H1 (cell line): ENCODE measurements around the gene ST3GAL2. TPM values are rescaled to one million over a fixed set of nuclear protein-coding genes. Genes with fewer than 3 reads are reported as not detected.
"Not testable (repeated sequence)": the region's sequence is repeated elsewhere in the genome, so short reads cannot be mapped to it uniquely, and the experiment has no call there.

Source experiments
- CTCF ChIA-PET: fragments of 300-600 bp; sonication (Branson Sonifier 250); formaldehyde crosslinking; loops from one replicate; lab custom pipeline; 2021; ENCODE audit not compliant: partially characterized antibody; lab: Charles Lee
- POLR2A ChIA-PET: fragments of 300-600 bp; sonication (Branson Sonifier 250); formaldehyde crosslinking; loops from one replicate; lab custom pipeline; 2021; ENCODE audit warnings: inconsistent platforms; ENCODE audit not compliant: partially characterized antibody; lab: Charles Lee
- DNase-seq, 2 experiments: peaks; one replicate each; pipeline versions ENCODE4 v3.0.0 to v3.0.0-alpha.2; 2010 to 2022; ENCODE audit warnings: low spot score in 2 of 2, low read depth in 1 of 2, mixed read lengths in 1 of 2
- FAIRE-seq: peaks from 2 replicates; lab custom pipeline; 2011; peaks lifted over from hg19 to GRCh38; lab: Jason Lieb, UNC
- H2AFZ ChIP-seq: 2 replicates; pipeline ENCODE4 v1.8.1; 2012; ENCODE audit warnings: low read length, inconsistent platforms
- H2AK5ac ChIP-seq: 2 replicates; pipeline ENCODE4 v1.6.1; 2013; ENCODE audit warnings: low read depth, low read length
- H2BK120ac ChIP-seq: replicated peaks from 2 replicates; pipeline ENCODE3; 2013; ENCODE audit warnings: low read depth, low read length, inconsistent platforms
- H2BK12ac ChIP-seq: 2 replicates; pipeline ENCODE4 v1.6.1; 2013; ENCODE audit warnings: low read depth, low read length
- H2BK15ac ChIP-seq: 2 replicates; pipeline ENCODE4 v1.6.1; 2013; ENCODE audit warnings: low read length
- H2BK20ac ChIP-seq: 2 replicates; pipeline ENCODE4 v1.6.1; 2013; ENCODE audit warnings: low read length
- H2BK5ac ChIP-seq: 2 replicates; pipeline ENCODE4 v1.6.1; 2013; ENCODE audit warnings: low read depth, low read length
- H3K14ac ChIP-seq: 2 replicates; pipeline ENCODE4 v1.6.1; 2013; ENCODE audit warnings: inconsistent platforms; ENCODE audit not compliant: insufficient read length
- H3K18ac ChIP-seq: 2 replicates; pipeline ENCODE4 v1.6.1; 2013; ENCODE audit warnings: low read length; ENCODE audit errors: extremely low read depth
- H3K23ac ChIP-seq: 2 replicates; pipeline ENCODE4 v1.6.1; 2013; ENCODE audit warnings: inconsistent platforms; ENCODE audit not compliant: insufficient read length
- H3K23me2 ChIP-seq: 2 replicates; pipeline ENCODE4 v1.6.1; 2013; ENCODE audit warnings: low read depth, low read length
- H3K27ac ChIP-seq: 2 replicates; pipeline ENCODE4 v1.6.1; 2011; ENCODE audit warnings: low read depth, low read length, inconsistent platforms
- H3K27me3 ChIP-seq, 4 experiments: replicated peaks in 1 of 4; 1 replicate in 1 of 4; 2 replicates in 3 of 4; pipeline versions ENCODE4 v1.6.1 to v1.8.1; 2011 to 2013; ENCODE audit warnings: low read length in 3 of 4, mild to moderate bottlenecking in 3 of 4, inconsistent platforms in 2 of 4, mixed read lengths in 2 of 4, moderate library complexity in 1 of 4; ENCODE audit not compliant: control insufficient read depth in 3 of 4, insufficient read depth in 3 of 4; ENCODE audit errors: extremely low read depth in 1 of 4
- H3K36me3 ChIP-seq, 4 experiments: 2 replicates each; pipeline versions ENCODE4 v1.6.1 to v1.8.1; 2011 to 2013; ENCODE audit warnings: mild to moderate bottlenecking in 4 of 4, low read length in 3 of 4, moderate library complexity in 2 of 4, control low read depth in 1 of 4, inconsistent platforms in 1 of 4; ENCODE audit not compliant: insufficient read depth in 4 of 4, control insufficient read depth in 2 of 4
- H3K4ac ChIP-seq: replicated peaks from 2 replicates; pipeline ENCODE3; 2013; ENCODE audit warnings: low read length, low read depth, mixed read lengths, inconsistent platforms; ENCODE audit not compliant: insufficient read length
- H3K4me1 ChIP-seq, 4 experiments: replicated peaks in 1 of 4; 1 replicate in 1 of 4; 2 replicates in 3 of 4; pipeline versions ENCODE4 v1.6.1 to v1.8.1; 2011 to 2013; ENCODE audit warnings: low read length in 3 of 4, inconsistent platforms in 2 of 4, mixed read lengths in 1 of 4; ENCODE audit not compliant: insufficient read depth in 4 of 4, control insufficient read depth in 3 of 4
- H3K4me2 ChIP-seq, 2 experiments: 2 replicates each; pipeline versions ENCODE4 v1.6.1 to v1.8.1; 2011 to 2013; ENCODE audit warnings: low read depth in 2 of 2, low read length in 2 of 2, control low read depth in 1 of 2, inconsistent platforms in 1 of 2, mild to moderate bottlenecking in 1 of 2; ENCODE audit not compliant: insufficient read depth in 1 of 2
- H3K4me3 ChIP-seq, 4 experiments: fragments of 200-600, 300-600 bp in 1 of 4; sonication (generic), shearing (Covaris generic), sonication (Bioruptor Twin) in 1 of 4; 2 replicates each; pipeline versions ENCODE4 v1.5.1 to v1.8.1; 2011 to 2016; ENCODE audit warnings: low read length in 4 of 4, low read depth in 3 of 4, control low read depth in 2 of 4, inconsistent platforms in 2 of 4, mild to moderate bottlenecking in 2 of 4, mixed read lengths in 1 of 4, moderate library complexity in 1 of 4; ENCODE audit not compliant: insufficient read depth in 2 of 4; ENCODE audit errors: extremely low read depth in 1 of 4
- H3K56ac ChIP-seq: replicated peaks from 2 replicates; pipeline ENCODE3; 2013; ENCODE audit warnings: low read depth, mild to moderate bottlenecking, mixed read lengths, low read length, inconsistent platforms; ENCODE audit not compliant: insufficient read length
- H3K79me1 ChIP-seq: 2 replicates; pipeline ENCODE4 v1.6.1; 2013; ENCODE audit warnings: low read depth, low read length, control low read depth
- H3K79me2 ChIP-seq, 2 experiments: 2 replicates each; pipeline versions ENCODE4 v1.6.1 to v1.8.1; 2012 to 2013; ENCODE audit warnings: low read length in 2 of 2, mild to moderate bottlenecking in 2 of 2, inconsistent platforms in 1 of 2; ENCODE audit not compliant: insufficient read depth in 2 of 2, control insufficient read depth in 1 of 2
- H3K9ac ChIP-seq, 4 experiments: replicated peaks in 1 of 4; 1 replicate in 1 of 4; 2 replicates in 3 of 4; pipeline versions ENCODE4 v1.6.1 to v1.8.1; 2011 to 2013; ENCODE audit warnings: low read depth in 3 of 4, low read length in 3 of 4, control low read depth in 2 of 4, mild to moderate bottlenecking in 2 of 4, moderate library complexity in 2 of 4, inconsistent platforms in 1 of 4; ENCODE audit errors: extremely low read depth in 1 of 4
- H3K9me3 ChIP-seq, 2 experiments: 2 replicates each; pipeline versions ENCODE4 v1.6.1 to v1.8.1; 2012 to 2013; ENCODE audit warnings: mild to moderate bottlenecking in 2 of 2, moderate library complexity in 2 of 2, control low read depth in 1 of 2, inconsistent platforms in 1 of 2, low read depth in 1 of 2, low read length in 1 of 2, mixed read lengths in 1 of 2; ENCODE audit not compliant: insufficient read depth in 2 of 2
- H4K20me1 ChIP-seq, 2 experiments: replicated peaks in 1 of 2; 2 replicates each; pipeline versions ENCODE3 to v1.8.1; 2011 to 2013; ENCODE audit warnings: inconsistent platforms in 2 of 2, low read length in 2 of 2, mild to moderate bottlenecking in 1 of 2; ENCODE audit not compliant: insufficient read depth in 2 of 2, control insufficient read depth in 1 of 2
- H4K5ac ChIP-seq: 2 replicates; pipeline ENCODE4 v1.6.1; 2013; ENCODE audit warnings: low read length, low read depth, mixed read lengths, inconsistent platforms; ENCODE audit not compliant: insufficient read length
- H4K8ac ChIP-seq: 2 replicates; pipeline ENCODE4 v1.8.0; 2013; ENCODE audit warnings: mild to moderate bottlenecking, moderate library complexity, low read length, inconsistent platforms; ENCODE audit not compliant: insufficient read depth; ENCODE audit errors: extremely low read depth
- H4K91ac ChIP-seq: replicated peaks from 2 replicates; pipeline ENCODE3; 2013; ENCODE audit warnings: low read length, mixed read lengths, inconsistent platforms; ENCODE audit not compliant: insufficient read length
- BACH1 ChIP-seq: IDR thresholded peaks from 2 replicates; pipeline ENCODE4 v1.6.1; 2012; ENCODE audit warnings: low read length, improper control_type of control experiment
- WGBS, 2 experiments: shearing (Covaris generic) in 1 of 2; methylation state at CpG; one replicate each; pipeline versions ENCODE4 v1.1.6 to v1.1.7; 2013 to 2015; ENCODE audit warnings: low lambda C conversion rate in 2 of 2, mixed read lengths in 2 of 2, inconsistent platforms in 1 of 2, low coverage in 1 of 2, missing lambda C conversion rate in 1 of 2; ENCODE audit not compliant: insufficient replicate concordance in 2 of 2, insufficient coverage in 1 of 2, insufficient read length in 1 of 2; ENCODE audit errors: extremely low coverage in 1 of 2, missing lambda C conversion rate in 1 of 2; 5-methylcytosine and 5-hydroxymethylcytosine counted together
- polyA plus RNA-seq, 7 experiments: library from polyadenylated mRNA; depleted of rRNA in 3 of 7; stranded (reverse) in 5 of 7; unstranded in 2 of 7; fragments of >200 nt in 5 of 7; fragments of 200-250 nt in 2 of 7; gene quantifications; 1 replicate in 5 of 7; 2 replicates in 1 of 7; 4 replicates in 1 of 7; pipeline versions ENCODE4 v1.2.1 to v1.2.3, GENCODE V29; 2011 to 2013; ENCODE audit warnings: missing spikeins in 2 of 7, mixed read lengths in 2 of 7
- total RNA-seq: library from RNA; stranded (reverse); fragmentation: NEBNext Ultra II Directional; extraction: Animal tissue kit (Norgen Biotek cat#: 25700); gene quantifications from 2 replicates; pipeline ENCODE4 v1.2.1, GENCODE V29; 2021

The ST3GAL2 gene
- total and polyA plus RNA-seq, 2 of the 8 experiments (the other 6 are each of a cell fraction or from before 2014, with no cell fraction given) = 14.4 to 39.7 TPM

DNA sequence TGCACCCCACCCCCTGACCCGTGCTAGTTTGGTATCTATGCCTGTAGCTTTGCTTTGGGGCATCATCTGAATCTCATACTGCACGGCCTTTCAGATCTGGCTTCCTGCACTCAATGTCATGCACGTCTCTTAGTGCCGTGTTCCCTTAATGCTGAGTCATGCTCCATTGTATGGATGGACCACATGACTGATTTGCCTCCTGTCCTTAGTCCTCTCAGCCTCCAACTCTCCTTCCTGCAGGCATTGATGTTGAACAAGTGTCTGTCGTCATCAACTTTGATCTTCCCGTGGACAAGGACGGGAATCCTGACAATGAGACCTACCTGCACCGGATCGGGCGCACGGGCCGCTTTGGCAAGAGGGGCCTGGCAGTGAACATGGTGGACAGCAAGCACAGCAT lies 106.2 kb downstream of the ST3GAL2 start:
- not testable (repeated sequence) for H3K14ac ChIP-seq, H2BK12ac ChIP-seq, H2BK15ac ChIP-seq, H4K91ac ChIP-seq, FAIRE-seq, H3K27ac ChIP-seq, H4K20me1 ChIP-seq, H3K79me2 ChIP-seq, H3K4ac ChIP-seq, H2AFZ ChIP-seq, H4K5ac ChIP-seq, H3K56ac ChIP-seq, H2BK120ac ChIP-seq, H3K18ac ChIP-seq, H2BK20ac ChIP-seq, H2AK5ac ChIP-seq, H4K8ac ChIP-seq, H3K23me2 ChIP-seq, H3K9me3 ChIP-seq, H3K27me3 ChIP-seq, DNase-seq, H3K9ac ChIP-seq, H3K4me2 ChIP-seq, H3K79me1 ChIP-seq, H3K4me1 ChIP-seq, H3K4me3 ChIP-seq, H3K23ac ChIP-seq
- 91% methylated on average over 4 of the region's 12 CpGs; no CpG with 5 or more reads in 1 of the 2 experiments for WGBS, 2 experiments
- peaks cover 17 to 31% (median 28%) of the 10 kb centered on the region in 4 experiments for H3K36me3 ChIP-seq
- 0 out of 2 replicates have a peak overlapping the region, but pooled peaks have one; percentile 6 for H2BK5ac ChIP-seq
- CTCF ChIA-PET = interaction anchor here (1.0 to 2.8 kb wide), 3 partner anchors 9 to 17 kb away, joined by 3 to 24 read pairs (median 8); partner anchors contain the start of gene DDX19A
- POLR2A ChIA-PET = interaction anchor here (1.4 to 1.5 kb wide), 2 partner anchors 44 to 60 kb away, joined by 3 read pairs; partner anchors contain the start of gene AARS1
- 0 out of 2 replicates have a peak, but pooled peaks have one; percentile 32 for TF ChIP-seq BACH1
- TF ChIP-seq, all 59 proteins: peak for 1; not testable (repeated sequence) for 58
